GM18502 (cell line): ENCODE data around the gene ZNF417.
"Not testable (repeated sequence)": the region's sequence is repeated elsewhere in the genome, so short reads cannot be mapped to it uniquely, and the experiment has no call there.

ENCODE experiments used
- ATAC-seq: cut with Tn5 transposase; IDR thresholded peaks from one replicate; pipeline ENCODE4 v1.9.1; 2021; ENCODE audit warnings: mild to moderate bottlenecking; ENCODE audit not compliant: unreplicated experiment, poor library complexity

The ZNF417 gene

DNA sequence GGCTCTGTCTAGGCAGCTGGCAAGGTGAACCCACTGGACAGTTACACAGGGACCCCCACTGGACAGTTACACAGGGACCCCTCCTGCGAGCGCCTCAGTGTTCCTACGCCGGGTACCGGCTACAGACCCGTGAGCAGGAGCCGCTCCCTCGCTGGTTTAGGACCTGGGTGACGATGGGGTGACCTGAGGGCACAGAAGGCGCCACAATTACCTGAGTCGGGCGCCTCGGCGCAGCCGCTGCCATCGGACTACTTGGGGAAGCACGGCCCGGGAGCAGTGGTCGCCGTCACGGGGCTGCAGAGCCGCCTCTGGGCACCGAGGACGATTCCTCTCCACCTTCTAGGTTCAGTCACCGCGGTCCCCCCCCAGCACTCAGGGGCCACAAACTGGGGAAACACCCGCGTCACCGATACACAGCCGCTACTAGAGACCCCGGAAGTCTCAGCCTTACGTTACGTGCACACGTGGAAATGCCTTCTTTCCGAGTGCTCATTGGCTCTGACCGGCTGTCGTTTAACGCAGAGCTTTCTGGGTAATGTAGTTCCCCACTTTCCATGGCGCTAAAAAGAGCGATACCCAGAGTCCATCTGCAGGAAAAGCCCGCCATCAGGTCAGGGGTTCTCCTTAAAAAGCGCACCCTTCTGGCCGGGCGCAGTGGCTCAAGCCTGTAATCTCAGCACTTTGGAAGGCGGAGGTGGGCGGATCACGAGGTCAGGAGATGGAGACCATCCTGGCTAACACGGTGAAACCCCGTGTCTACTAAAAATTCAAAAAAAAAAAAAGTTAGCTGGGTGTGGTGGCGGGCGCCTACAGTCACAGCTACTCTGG lies at the start of gene ZNF417:
Gene ZNF417 (minus strand): TSS at position 425 of the 828 bp plus-strand sequence. CDS start 181 bp downstream, at position 244.
- ATAC-seq: peak; percentile 98

GRCh38 chr19:57964761-57965160 lies 48.4 kb upstream of the ZNF417 start:
- ATAC-seq: no peak

- no peak for ATAC-seq
These were observed 45.4 kb upstream of the ZNF417 start for GRCh38 chr19:57961785-57962184.

DNA sequence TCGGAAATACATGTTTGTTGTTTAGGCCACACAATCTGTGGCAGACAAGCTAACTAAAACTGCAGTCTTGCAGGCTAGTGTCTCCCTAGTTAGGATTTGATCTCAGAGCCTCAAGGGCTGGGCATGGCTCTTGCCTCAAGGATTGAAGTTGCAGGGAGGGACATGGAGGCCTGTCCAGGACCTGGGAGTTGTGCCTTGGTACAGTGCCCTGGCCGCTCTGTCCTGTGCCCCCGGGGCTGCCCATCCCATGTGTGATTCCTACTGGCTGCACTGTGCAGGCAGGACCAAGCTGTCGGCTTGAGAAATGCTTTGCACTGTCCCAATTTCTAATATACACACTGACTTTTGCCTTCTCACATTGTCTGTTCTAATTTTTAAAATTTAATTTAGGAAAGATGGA lies 38.6 kb upstream of the ZNF417 start:
- ATAC-seq: no peak

DNA sequence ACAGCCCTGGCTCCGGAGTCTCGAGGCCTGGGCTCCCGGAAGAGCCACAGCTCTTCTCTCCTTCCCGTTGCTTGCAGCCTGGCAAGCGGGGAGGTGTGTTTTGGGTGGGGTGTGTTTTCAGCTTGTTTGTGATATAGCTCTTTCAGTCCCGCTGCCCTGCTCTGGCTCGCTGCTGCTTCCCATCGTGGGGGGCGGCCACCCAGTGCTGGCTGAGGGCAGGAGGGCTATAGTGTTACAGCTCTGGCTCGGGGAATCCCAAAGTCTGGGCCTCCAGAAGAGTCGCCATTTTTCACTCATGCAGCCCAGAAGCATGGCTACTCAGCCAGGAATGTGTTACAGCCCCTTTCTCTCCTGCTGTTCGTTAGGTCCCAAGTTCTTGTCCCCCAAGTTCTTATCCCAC lies 33.3 kb upstream of the ZNF417 start:
- no peak for ATAC-seq

DNA sequence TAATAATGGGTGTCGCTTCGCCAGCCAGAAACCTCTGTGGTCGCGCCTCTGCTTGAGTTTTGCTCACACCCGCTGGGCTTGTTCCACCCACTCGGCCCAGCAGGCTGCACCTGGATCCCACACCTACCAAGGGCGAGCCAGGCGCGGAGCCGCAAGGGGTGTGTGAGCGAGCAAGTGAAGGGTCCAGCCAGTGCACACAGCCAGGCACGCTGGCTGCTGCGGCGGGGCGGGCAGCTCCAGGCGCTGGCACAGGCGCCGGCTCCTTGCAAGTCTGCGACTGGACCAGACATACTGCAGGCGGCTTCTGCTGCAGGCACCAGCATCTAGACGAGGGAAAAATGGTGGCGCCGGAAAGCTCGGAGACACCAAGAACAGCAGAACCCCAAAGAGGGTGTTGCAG lies 32.9 kb upstream of the ZNF417 start:
- no peak for ATAC-seq

- peak; percentile 90 for ATAC-seq
These were observed 31.2 kb upstream of the ZNF417 start, which contains the start of gene ZNF256 for GRCh38 chr19:57947419-57948134. Gene ZNF256, minus strand, starts transcription at chr19:57947706. Its CDS starts 232 bp downstream, at chr19:57947474.

DNA sequence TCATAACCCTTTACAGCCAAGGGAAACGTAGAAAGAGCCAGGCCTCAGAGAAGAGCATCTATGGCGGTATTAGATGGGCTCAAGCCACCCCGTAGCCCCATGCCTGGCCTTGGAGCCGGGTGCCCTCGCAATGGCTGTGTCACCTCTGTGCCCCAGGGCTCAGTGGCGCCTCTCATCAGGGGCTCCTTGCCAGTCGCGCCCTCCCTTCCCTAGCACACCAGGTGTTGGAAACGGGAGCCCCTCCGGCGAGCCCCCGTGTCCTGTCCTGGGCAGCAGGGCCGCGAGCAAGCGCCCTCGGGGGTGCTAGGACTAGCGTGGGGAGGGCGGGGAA lies 30.7 kb upstream of the ZNF417 start:
- ATAC-seq: peak; percentile 33

GRCh38 chr19:57946316-57946715 lies 29.9 kb upstream of the ZNF417 start:
- ATAC-seq: no peak

- no peak for ATAC-seq
These were observed 25.2 kb upstream of the ZNF417 start for GRCh38 chr19:57941593-57941992.

- no peak for ATAC-seq
These were observed 19.3 kb upstream of the ZNF417 start for GRCh38 chr19:57935731-57936130.

GRCh38 chr19:57934820-57935665 lies 18.7 kb upstream of the ZNF417 start, which contains the start of gene ZNF418:
Gene ZNF418, minus strand, starts transcription at chr19:57935402. Its CDS starts 1,580 bp downstream, at chr19:57933822.
- peak; percentile 67 for ATAC-seq

- no peak for ATAC-seq
These were observed 11.2 kb upstream of the ZNF417 start for GRCh38 chr19:57927587-57927986.

DNA sequence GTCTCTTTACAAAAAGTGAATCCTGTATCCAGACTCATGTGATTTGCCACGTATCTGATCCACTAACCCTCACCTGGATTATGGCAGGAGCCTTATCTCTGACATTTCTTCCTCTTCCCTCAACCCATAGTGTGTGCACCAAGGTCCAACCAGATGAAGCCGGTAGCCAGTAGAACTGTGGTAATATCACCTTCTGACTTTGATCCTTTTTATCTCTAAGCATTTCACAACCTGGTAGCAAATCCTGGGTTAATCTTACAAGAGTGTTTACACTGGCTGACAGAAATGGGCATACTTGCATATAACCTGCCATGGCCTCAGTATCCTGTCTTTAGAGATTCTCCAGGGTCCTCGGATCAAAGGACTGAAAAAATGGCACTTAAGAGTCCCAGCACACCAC lies 1.9 kb downstream of the ZNF417 start:
- ATAC-seq: no peak

DNA sequence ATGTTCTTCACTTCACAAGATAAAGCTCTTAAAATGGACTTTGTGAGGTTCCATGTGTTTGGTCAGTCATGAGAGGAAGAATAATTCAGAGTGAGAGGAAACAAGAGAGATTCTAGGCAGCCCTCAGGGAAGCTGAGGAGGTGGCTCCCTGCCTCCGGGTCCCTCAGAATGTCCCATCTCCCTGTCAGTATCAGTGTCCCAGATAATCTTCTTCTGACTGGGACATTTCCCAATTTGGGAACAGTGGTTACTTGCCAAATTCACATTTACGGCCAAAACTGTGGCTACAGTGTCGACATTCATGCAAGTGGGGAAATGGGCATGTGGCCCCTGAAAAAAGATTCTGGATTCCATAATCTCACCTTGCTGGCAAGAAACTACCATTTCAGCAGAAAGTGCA lies 9.0 kb downstream of the ZNF417 start:
- ATAC-seq: no peak

- no peak for ATAC-seq
These were observed 11.1 kb downstream of the ZNF417 start for GRCh38 chr19:57905258-57905657.

- ATAC-seq: no peak
These were observed 12.7 kb downstream of the ZNF417 start for GRCh38 chr19:57903618-57904184.

GRCh38 chr19:57900311-57900710 lies 16.1 kb downstream of the ZNF417 start:
- no peak for ATAC-seq

DNA sequence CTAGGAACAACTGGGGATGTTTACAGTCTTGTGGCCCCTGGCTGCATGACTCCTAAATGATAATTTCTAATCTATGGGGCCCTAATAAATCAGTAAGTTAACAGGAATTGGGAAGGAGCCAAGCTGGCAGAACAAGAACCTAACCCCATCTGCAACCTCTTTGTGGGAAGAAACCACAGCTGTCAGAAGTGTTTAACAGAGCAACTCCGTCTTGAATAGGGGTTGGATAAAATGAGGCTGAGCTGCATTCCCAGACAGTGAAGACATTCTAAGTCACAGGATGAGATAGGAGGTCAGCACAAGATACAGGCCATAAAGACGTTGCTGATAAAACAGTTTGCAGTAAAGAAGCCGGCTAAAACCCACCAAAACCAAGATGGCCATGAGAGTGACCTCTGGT lies 25.7 kb downstream of the ZNF417 start:
- ATAC-seq: not testable (repeated sequence)

GRCh38 chr19:57888560-57889231 lies 27.7 kb downstream of the ZNF417 start, which contains the start of gene ZNF814:
Gene ZNF814, minus strand, starts transcription at chr19:57889037. Its CDS starts 235 bp downstream, at chr19:57888802.
- peak; percentile 85 for ATAC-seq
